H1 (cell line): ENCODE results near the gene ATPAF2. TPM values are rescaled to one million over a fixed set of nuclear protein-coding genes. Genes with fewer than 3 reads are reported as not detected.
"Not testable (repeated sequence)": the region's sequence is repeated elsewhere in the genome, so short reads cannot be mapped to it uniquely, and the experiment has no call there.

ENCODE experiments used
- CTCF ChIA-PET: fragments of 300-600 bp; sonication (Branson Sonifier 250); formaldehyde crosslinking; loops from one replicate; lab custom pipeline; 2021; ENCODE audit not compliant: partially characterized antibody; lab: Charles Lee
- POLR2A ChIA-PET: fragments of 300-600 bp; sonication (Branson Sonifier 250); formaldehyde crosslinking; loops from one replicate; lab custom pipeline; 2021; ENCODE audit warnings: inconsistent platforms; ENCODE audit not compliant: partially characterized antibody; lab: Charles Lee
- DNase-seq, 2 experiments: peaks; one replicate each; pipeline versions ENCODE4 v3.0.0 to v3.0.0-alpha.2; 2010 to 2022; ENCODE audit warnings: low spot score in 2 of 2, low read depth in 1 of 2, mixed read lengths in 1 of 2
- FAIRE-seq: peaks from 2 replicates; lab custom pipeline; 2011; peaks lifted over from hg19 to GRCh38; lab: Jason Lieb, UNC
- H2AFZ ChIP-seq: 2 replicates; pipeline ENCODE4 v1.8.1; 2012; ENCODE audit warnings: low read length, inconsistent platforms
- H2AK5ac ChIP-seq: 2 replicates; pipeline ENCODE4 v1.6.1; 2013; ENCODE audit warnings: low read depth, low read length
- H2BK120ac ChIP-seq: replicated peaks from 2 replicates; pipeline ENCODE3; 2013; ENCODE audit warnings: low read depth, low read length, inconsistent platforms
- H2BK12ac ChIP-seq: 2 replicates; pipeline ENCODE4 v1.6.1; 2013; ENCODE audit warnings: low read depth, low read length
- H2BK15ac ChIP-seq: 2 replicates; pipeline ENCODE4 v1.6.1; 2013; ENCODE audit warnings: low read length
- H2BK20ac ChIP-seq: 2 replicates; pipeline ENCODE4 v1.6.1; 2013; ENCODE audit warnings: low read length
- H2BK5ac ChIP-seq: 2 replicates; pipeline ENCODE4 v1.6.1; 2013; ENCODE audit warnings: low read depth, low read length
- H3K14ac ChIP-seq: 2 replicates; pipeline ENCODE4 v1.6.1; 2013; ENCODE audit warnings: inconsistent platforms; ENCODE audit not compliant: insufficient read length
- H3K18ac ChIP-seq: 2 replicates; pipeline ENCODE4 v1.6.1; 2013; ENCODE audit warnings: low read length; ENCODE audit errors: extremely low read depth
- H3K23ac ChIP-seq: 2 replicates; pipeline ENCODE4 v1.6.1; 2013; ENCODE audit warnings: inconsistent platforms; ENCODE audit not compliant: insufficient read length
- H3K23me2 ChIP-seq: 2 replicates; pipeline ENCODE4 v1.6.1; 2013; ENCODE audit warnings: low read depth, low read length
- H3K27ac ChIP-seq: 2 replicates; pipeline ENCODE4 v1.6.1; 2011; ENCODE audit warnings: low read depth, low read length, inconsistent platforms
- H3K27me3 ChIP-seq, 4 experiments: replicated peaks in 1 of 4; 1 replicate in 1 of 4; 2 replicates in 3 of 4; pipeline versions ENCODE4 v1.6.1 to v1.8.1; 2011 to 2013; ENCODE audit warnings: low read length in 3 of 4, mild to moderate bottlenecking in 3 of 4, inconsistent platforms in 2 of 4, mixed read lengths in 2 of 4, moderate library complexity in 1 of 4; ENCODE audit not compliant: control insufficient read depth in 3 of 4, insufficient read depth in 3 of 4; ENCODE audit errors: extremely low read depth in 1 of 4
- H3K36me3 ChIP-seq, 4 experiments: 2 replicates each; pipeline versions ENCODE4 v1.6.1 to v1.8.1; 2011 to 2013; ENCODE audit warnings: mild to moderate bottlenecking in 4 of 4, low read length in 3 of 4, moderate library complexity in 2 of 4, control low read depth in 1 of 4, inconsistent platforms in 1 of 4; ENCODE audit not compliant: insufficient read depth in 4 of 4, control insufficient read depth in 2 of 4
- H3K4ac ChIP-seq: replicated peaks from 2 replicates; pipeline ENCODE3; 2013; ENCODE audit warnings: low read length, low read depth, mixed read lengths, inconsistent platforms; ENCODE audit not compliant: insufficient read length
- H3K4me1 ChIP-seq, 4 experiments: replicated peaks in 1 of 4; 1 replicate in 1 of 4; 2 replicates in 3 of 4; pipeline versions ENCODE4 v1.6.1 to v1.8.1; 2011 to 2013; ENCODE audit warnings: low read length in 3 of 4, inconsistent platforms in 2 of 4, mixed read lengths in 1 of 4; ENCODE audit not compliant: insufficient read depth in 4 of 4, control insufficient read depth in 3 of 4
- H3K4me2 ChIP-seq, 2 experiments: 2 replicates each; pipeline versions ENCODE4 v1.6.1 to v1.8.1; 2011 to 2013; ENCODE audit warnings: low read depth in 2 of 2, low read length in 2 of 2, control low read depth in 1 of 2, inconsistent platforms in 1 of 2, mild to moderate bottlenecking in 1 of 2; ENCODE audit not compliant: insufficient read depth in 1 of 2
- H3K4me3 ChIP-seq, 4 experiments: fragments of 200-600, 300-600 bp in 1 of 4; sonication (generic), shearing (Covaris generic), sonication (Bioruptor Twin) in 1 of 4; 2 replicates each; pipeline versions ENCODE4 v1.5.1 to v1.8.1; 2011 to 2016; ENCODE audit warnings: low read length in 4 of 4, low read depth in 3 of 4, control low read depth in 2 of 4, inconsistent platforms in 2 of 4, mild to moderate bottlenecking in 2 of 4, mixed read lengths in 1 of 4, moderate library complexity in 1 of 4; ENCODE audit not compliant: insufficient read depth in 2 of 4; ENCODE audit errors: extremely low read depth in 1 of 4
- H3K56ac ChIP-seq: replicated peaks from 2 replicates; pipeline ENCODE3; 2013; ENCODE audit warnings: low read depth, mild to moderate bottlenecking, mixed read lengths, low read length, inconsistent platforms; ENCODE audit not compliant: insufficient read length
- H3K79me1 ChIP-seq: 2 replicates; pipeline ENCODE4 v1.6.1; 2013; ENCODE audit warnings: low read depth, low read length, control low read depth
- H3K79me2 ChIP-seq, 2 experiments: 2 replicates each; pipeline versions ENCODE4 v1.6.1 to v1.8.1; 2012 to 2013; ENCODE audit warnings: low read length in 2 of 2, mild to moderate bottlenecking in 2 of 2, inconsistent platforms in 1 of 2; ENCODE audit not compliant: insufficient read depth in 2 of 2, control insufficient read depth in 1 of 2
- H3K9ac ChIP-seq, 4 experiments: replicated peaks in 1 of 4; 1 replicate in 1 of 4; 2 replicates in 3 of 4; pipeline versions ENCODE4 v1.6.1 to v1.8.1; 2011 to 2013; ENCODE audit warnings: low read depth in 3 of 4, low read length in 3 of 4, control low read depth in 2 of 4, mild to moderate bottlenecking in 2 of 4, moderate library complexity in 2 of 4, inconsistent platforms in 1 of 4; ENCODE audit errors: extremely low read depth in 1 of 4
- H3K9me3 ChIP-seq, 2 experiments: 2 replicates each; pipeline versions ENCODE4 v1.6.1 to v1.8.1; 2012 to 2013; ENCODE audit warnings: mild to moderate bottlenecking in 2 of 2, moderate library complexity in 2 of 2, control low read depth in 1 of 2, inconsistent platforms in 1 of 2, low read depth in 1 of 2, low read length in 1 of 2, mixed read lengths in 1 of 2; ENCODE audit not compliant: insufficient read depth in 2 of 2
- H4K20me1 ChIP-seq, 2 experiments: replicated peaks in 1 of 2; 2 replicates each; pipeline versions ENCODE3 to v1.8.1; 2011 to 2013; ENCODE audit warnings: inconsistent platforms in 2 of 2, low read length in 2 of 2, mild to moderate bottlenecking in 1 of 2; ENCODE audit not compliant: insufficient read depth in 2 of 2, control insufficient read depth in 1 of 2
- H4K5ac ChIP-seq: 2 replicates; pipeline ENCODE4 v1.6.1; 2013; ENCODE audit warnings: low read length, low read depth, mixed read lengths, inconsistent platforms; ENCODE audit not compliant: insufficient read length
- H4K8ac ChIP-seq: 2 replicates; pipeline ENCODE4 v1.8.0; 2013; ENCODE audit warnings: mild to moderate bottlenecking, moderate library complexity, low read length, inconsistent platforms; ENCODE audit not compliant: insufficient read depth; ENCODE audit errors: extremely low read depth
- H4K91ac ChIP-seq: replicated peaks from 2 replicates; pipeline ENCODE3; 2013; ENCODE audit warnings: low read length, mixed read lengths, inconsistent platforms; ENCODE audit not compliant: insufficient read length
- CEBPB ChIP-seq: IDR thresholded peaks from 2 replicates; pipeline ENCODE4 v1.6.1; 2012; ENCODE audit warnings: low read depth, low read length
- WGBS, 2 experiments: shearing (Covaris generic) in 1 of 2; methylation state at CpG; one replicate each; pipeline versions ENCODE4 v1.1.6 to v1.1.7; 2013 to 2015; ENCODE audit warnings: low lambda C conversion rate in 2 of 2, mixed read lengths in 2 of 2, inconsistent platforms in 1 of 2, low coverage in 1 of 2, missing lambda C conversion rate in 1 of 2; ENCODE audit not compliant: insufficient replicate concordance in 2 of 2, insufficient coverage in 1 of 2, insufficient read length in 1 of 2; ENCODE audit errors: extremely low coverage in 1 of 2, missing lambda C conversion rate in 1 of 2; 5-methylcytosine and 5-hydroxymethylcytosine counted together
- polyA plus RNA-seq, 7 experiments: library from polyadenylated mRNA; depleted of rRNA in 3 of 7; stranded (reverse) in 5 of 7; unstranded in 2 of 7; fragments of >200 nt in 5 of 7; fragments of 200-250 nt in 2 of 7; gene quantifications; 1 replicate in 5 of 7; 2 replicates in 1 of 7; 4 replicates in 1 of 7; pipeline versions ENCODE4 v1.2.1 to v1.2.3, GENCODE V29; 2011 to 2013; ENCODE audit warnings: missing spikeins in 2 of 7, mixed read lengths in 2 of 7
- total RNA-seq: library from RNA; stranded (reverse); fragmentation: NEBNext Ultra II Directional; extraction: Animal tissue kit (Norgen Biotek cat#: 25700); gene quantifications from 2 replicates; pipeline ENCODE4 v1.2.1, GENCODE V29; 2021

The ATPAF2 gene
- total and polyA plus RNA-seq, 2 of the 8 experiments (the other 6 are each of a cell fraction or from before 2014, with no cell fraction given) = 19.6 to 22.9 TPM

DNA sequence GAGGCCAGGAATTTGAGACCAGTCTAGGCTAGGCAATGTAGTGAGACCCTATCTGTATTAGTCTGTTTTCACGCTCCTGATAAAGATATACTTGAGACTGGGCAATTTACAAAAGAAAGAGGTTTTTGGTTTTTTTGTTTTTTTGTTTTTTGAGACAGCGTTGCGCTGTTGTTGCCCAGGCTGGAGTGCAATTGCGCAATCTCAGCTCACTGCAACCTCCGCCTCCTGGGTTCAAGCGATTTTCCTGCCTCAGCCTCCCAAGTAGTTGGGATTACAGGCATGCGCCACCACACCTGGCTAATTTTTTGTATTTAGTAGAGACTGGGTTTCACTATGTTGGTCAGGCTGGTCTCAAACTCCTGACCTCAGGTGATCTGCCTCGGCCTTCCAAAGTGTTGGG, 43.1 kb downstream of the ATPAF2 start:
- H2BK20ac ChIP-seq, H3K4ac ChIP-seq, H2BK5ac ChIP-seq, H3K4me1 ChIP-seq, H3K14ac ChIP-seq, H3K18ac ChIP-seq, H3K56ac ChIP-seq, H3K36me3 ChIP-seq, H3K4me2 ChIP-seq, H4K5ac ChIP-seq, DNase-seq, H4K91ac ChIP-seq, POLR2A ChIA-PET, H2BK15ac ChIP-seq, H3K4me3 ChIP-seq, FAIRE-seq, H2BK12ac ChIP-seq, H2BK120ac ChIP-seq, H3K27me3 ChIP-seq, H3K9ac ChIP-seq, H3K9me3 ChIP-seq, H2AK5ac ChIP-seq, H4K20me1 ChIP-seq, H4K8ac ChIP-seq, H3K79me2 ChIP-seq, H3K23ac ChIP-seq, H3K23me2 ChIP-seq, H3K79me1 ChIP-seq, H3K27ac ChIP-seq, H2AFZ ChIP-seq: not testable (repeated sequence)
- peak; percentile 56; the same call in 1 of the 2 replicates for TF ChIP-seq CEBPB
- 92% methylated on average over 8 of the region's 8 CpGs; no CpG with 5 or more reads in 1 of the 2 experiments for WGBS, 2 experiments
- CTCF ChIA-PET = interaction anchor here (1.0 to 5.4 kb wide), 11 partner anchors 10 to 106 kb away, joined by 3 to 49 read pairs (median 10); no protein-coding TSS in a partner anchor
